ENCODE data around the gene TMEM221.
A peak's percentile ranks its signal among the peaks of the same experiment; 100 is the strongest.
"Not testable (repeated sequence)": the region's sequence is repeated elsewhere in the genome, so short reads cannot be mapped to it uniquely, and the experiment has no call there.

The TMEM221 gene

DNA sequence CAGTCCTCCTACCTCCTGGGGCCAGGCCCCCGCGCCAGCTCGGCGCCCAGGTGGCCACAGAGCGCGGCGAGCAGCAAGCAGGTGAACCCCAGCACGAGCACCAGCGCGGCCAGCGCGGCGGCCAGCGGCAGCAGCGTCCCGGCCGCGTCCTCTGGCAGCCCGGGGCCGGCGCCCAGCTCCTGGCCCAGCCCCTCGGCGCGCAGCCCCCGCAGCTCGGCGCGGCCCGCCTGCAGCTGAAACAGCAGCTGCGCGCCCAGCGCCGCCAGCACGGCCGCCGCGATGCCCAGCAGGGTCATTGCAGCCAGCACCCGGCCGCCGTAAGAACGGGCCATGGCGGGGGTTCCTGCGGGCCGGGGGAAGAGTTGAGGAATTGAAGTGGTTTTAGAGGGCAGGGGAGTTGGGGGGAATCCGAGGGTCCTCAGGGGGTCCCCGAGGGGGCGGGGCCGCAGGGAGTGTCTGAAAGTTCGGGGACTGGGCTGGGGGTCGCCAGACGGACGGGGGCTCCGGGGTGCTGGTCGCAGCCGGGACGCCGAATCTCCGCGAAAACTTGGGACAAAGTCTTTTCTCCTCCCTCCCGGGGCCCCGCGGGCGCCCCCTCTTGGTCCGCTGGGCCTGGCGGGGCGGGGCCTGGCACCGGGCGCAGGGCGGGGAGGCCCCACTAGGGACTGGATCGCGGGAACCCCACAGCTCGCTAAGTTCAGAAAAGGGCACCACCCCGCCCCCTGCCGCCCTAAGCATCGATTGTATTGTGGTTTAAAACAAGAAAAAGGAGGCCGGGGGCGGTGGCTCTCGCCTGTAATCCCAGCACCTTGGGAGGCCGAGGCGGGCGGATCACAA, at the start of gene TMEM221:
Gene TMEM221 (minus strand): TSS at position 538 of the 837 bp plus-strand sequence. CDS start 206 bp downstream, at position 332.
- DNase-seq, result peak; percentile 57 to 59

DNA sequence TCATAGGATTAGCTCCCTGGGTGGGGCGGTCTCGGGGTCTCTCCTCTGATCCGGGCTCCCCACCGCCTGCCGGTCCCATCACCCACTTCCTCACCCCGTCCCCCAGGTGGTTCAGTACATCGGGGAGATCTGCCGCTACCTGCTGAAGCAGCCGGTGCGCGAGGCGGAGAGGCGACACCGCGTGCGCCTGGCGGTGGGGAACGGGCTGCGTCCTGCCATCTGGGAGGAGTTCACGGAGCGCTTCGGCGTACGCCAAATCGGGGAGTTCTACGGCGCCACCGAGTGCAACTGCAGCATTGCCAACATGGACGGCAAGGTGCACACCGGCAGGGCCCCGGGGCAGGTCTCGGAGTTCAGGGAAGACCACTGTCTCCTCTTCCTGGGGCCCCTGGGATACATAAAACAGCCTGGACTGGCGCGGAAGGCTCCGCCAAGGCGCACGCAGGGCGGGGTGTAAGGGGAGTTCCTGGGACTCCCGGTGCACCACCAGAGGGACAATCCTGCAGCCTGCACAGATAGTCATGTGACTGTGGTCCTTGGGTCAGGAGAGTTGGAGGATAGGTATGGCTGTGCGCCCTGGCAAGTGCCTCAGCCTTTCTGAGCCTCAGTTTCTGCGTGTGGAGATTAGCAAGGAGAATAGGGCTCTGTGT, 48.8 kb upstream of the TMEM221 start:
- DNase-seq, result no peak

GRCh38 chr19:17496337-17496997, 48.0 kb upstream of the TMEM221 start:
- peak; percentile 81 to 84 for DNase-seq

DNA sequence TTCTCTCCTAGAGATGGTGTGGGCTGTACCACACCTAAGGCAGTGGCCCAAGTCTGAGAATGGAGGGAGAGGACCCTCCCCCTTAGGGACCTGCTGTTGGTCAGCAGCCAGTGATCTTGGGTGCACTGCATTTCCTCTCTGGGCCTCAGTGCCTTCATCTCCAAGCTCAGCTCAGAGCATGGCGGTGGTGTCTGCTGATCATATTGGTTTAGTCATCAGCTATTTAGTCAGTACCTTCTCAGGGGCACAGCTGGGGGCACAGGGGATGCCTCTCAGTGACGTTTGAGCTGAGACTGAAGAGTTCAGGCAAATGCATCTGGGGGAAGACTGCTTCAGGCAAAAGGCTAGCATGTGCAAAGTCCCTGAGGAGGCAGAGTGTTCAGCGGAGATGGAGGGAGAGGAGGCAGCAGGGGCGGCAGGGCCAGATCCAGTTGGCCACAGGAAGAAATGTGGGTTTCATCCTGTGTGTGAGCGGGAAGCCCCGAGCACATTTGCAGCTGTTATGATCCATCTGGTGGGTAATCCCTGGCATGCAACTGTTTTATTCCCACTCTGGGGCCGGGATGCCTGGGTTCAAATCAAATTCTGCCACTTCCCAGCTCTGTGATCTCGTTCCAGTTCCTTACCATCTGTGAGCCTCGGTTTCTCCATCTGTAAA, 47.3 kb upstream of the TMEM221 start:
- no peak for DNase-seq

- DNase-seq, result no peak
These were observed 42.8 kb upstream of the TMEM221 start for GRCh38 chr19:17491287-17491686.

GRCh38 chr19:17490411-17490810, 41.9 kb upstream of the TMEM221 start:
- peak; percentile 47 to 55 for DNase-seq

DNA sequence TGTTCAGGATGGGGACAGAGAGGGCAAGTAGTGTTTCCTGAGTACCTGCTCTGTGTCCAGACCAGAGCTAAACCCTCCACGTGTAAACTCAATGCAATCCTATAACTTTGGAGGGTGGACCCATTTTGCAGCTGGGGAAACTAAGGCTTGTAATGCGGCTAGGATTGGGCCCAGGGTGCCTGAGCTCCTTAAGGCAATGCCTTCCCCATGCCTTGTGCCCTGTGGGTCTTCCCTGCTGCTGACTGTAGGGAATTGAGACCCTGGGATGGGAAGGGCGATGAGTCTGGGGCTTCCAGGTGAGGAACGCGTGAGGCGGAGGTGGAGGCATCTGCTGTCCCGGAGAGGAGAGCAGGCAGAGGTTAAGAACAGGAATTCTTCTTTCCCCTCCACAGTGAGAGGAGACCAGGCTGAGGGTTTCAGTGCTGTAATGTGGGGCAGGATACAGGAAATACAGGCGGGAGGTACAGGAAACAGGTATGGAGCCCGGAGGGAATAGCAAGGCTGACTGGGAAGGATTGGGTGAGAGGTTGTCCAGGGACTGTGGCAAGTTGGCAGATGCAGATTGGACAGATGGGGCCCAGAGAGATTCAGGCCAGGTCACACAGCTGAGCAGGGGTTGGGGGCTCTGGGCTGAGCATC, 41.0 kb upstream of the TMEM221 start:
- DNase-seq, result no peak

DNA sequence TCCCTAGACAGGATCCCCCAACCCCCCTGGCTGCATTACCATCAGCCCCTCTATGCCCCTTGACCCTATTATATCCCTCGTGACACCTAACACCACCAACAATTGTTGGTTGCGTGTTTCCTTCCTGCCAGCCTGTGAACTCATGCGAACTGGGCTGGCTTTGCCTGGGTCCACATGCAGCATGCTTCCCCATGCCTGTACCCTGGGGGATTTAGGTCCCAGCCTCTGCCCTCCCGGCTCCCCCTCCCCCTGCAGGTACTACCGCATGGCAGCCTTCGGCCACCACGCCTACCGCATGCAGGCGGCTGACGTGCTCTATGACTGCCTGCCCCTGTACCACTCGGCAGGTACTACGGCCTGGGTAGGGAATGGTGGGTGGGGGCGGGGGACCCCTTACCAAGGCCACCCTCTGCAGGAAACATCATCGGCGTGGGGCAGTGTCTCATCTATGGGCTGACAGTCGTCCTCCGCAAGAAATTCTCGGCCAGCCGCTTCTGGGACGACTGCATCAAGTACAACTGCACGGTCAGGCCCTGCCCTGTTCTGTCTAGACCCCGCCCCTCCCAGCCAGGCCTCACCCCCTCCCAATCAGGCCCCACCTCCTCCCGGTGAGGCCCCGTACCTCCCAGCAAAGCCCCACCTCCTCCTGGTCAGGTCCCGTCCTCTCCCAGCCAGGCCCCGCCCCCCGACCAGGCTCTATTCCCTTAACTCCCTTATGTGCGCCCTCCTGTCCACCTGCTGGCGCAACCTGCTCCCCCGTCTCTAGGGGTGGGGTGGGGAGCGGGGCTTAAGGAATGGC, 40.3 kb upstream of the TMEM221 start:
- peak; percentile 83 to 85 for DNase-seq

DNA sequence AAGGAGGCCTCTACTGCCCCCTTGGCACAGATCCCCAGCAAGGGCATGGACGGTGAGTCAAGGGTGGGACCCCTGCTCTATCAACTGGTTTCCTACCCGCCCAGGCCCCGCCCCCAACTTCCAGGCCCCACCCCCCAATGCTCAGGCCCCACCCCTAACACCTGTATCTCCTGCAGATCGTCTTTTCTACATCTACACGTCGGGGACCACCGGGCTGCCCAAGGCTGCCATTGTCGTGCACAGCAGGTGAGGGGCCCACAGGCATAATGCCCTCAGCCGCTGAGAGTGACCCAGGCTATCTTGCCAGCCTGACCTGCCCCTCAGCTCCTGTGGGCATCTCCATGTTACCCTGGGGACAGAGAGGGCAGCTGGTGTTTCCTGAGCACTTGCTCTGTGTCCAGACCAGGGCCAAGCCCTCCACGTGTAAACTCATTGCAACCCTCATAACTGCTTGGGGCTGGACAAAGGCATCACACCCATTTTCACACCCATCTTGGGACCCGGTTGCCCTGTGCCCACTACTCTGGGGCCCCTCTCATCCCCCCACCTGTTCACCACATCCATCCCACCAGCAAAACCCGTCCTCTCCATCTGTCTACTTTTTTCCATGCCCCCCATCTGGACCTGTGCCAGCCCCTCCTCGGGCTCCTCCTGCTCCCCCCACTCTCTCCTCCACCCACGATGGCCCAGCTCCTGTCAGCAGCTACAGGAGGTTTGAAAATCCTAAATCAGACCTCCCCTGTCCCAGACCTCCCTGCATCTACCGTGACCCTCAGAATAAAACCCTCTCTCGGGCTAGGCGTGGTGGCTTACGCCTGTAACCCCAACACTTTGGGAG, 39.0 kb upstream of the TMEM221 start:
- no peak for DNase-seq

DNA sequence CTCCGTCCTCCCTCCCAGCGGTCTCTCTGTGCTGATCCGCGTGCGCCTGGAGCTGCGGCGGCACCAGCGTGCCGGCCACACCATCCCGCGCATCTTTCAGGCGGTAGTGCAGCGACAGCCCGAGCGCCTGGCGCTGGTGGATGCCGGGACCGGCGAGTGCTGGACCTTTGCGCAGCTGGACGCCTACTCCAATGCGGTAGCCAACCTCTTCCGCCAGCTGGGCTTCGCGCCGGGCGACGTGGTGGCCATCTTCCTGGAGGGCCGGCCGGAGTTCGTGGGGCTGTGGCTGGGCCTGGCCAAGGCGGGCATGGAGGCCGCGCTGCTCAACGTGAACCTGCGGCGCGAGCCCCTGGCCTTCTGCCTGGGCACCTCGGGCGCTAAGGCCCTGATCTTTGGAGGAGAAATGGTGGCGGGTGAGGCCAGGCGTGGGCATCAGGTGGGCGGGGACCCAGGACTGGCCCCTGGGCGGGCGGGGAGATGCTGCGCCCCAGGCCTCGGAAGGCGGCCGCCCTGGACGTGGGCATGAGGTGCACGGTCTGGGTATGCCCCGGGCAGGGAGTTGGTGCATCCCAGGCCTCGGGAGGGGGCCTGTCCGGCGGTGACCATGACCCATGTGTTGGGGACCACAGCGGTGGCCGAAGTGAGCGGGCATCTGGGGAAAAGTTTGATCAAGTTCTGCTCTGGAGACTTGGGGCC, 38.2 kb upstream of the TMEM221 start:
- no peak for DNase-seq

DNA sequence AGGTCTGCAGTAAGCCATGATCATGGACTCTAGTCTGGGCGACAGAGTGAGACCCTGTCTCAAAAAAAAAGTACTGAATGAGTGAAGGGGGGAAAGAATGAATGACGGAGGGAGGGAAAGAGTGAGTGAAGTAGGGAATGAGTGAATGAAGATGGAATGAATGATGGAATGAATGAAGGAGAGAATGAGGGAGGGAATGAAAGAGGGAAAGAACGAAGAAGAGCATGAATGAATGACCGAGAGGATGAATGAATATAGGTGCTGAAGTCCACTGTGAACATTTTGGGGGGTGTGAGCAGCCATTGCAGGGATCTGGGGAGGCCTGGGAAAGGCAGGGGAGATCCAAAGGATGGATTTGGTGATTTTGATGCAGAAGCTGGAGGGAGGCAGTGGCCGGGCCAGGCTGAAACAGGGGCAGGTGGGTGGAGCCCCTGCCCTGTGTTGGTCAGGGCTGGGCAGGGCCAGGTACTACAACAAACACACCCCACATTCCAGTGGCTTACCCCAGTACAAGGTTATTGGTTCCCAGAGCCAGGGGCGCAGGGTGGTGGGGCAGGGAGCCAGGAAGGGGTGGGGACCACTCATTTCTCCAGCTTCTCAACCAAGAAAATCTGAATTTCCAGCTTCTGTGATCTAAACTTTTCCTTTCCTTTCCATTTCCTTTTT, 36.2 kb upstream of the TMEM221 start:
- DNase-seq, result no peak

- no peak for DNase-seq
These were observed 35.1 kb upstream of the TMEM221 start for GRCh38 chr19:17483605-17484002.

GRCh38 chr19:17482877-17483604, 34.6 kb upstream of the TMEM221 start:
- no peak for DNase-seq

DNA sequence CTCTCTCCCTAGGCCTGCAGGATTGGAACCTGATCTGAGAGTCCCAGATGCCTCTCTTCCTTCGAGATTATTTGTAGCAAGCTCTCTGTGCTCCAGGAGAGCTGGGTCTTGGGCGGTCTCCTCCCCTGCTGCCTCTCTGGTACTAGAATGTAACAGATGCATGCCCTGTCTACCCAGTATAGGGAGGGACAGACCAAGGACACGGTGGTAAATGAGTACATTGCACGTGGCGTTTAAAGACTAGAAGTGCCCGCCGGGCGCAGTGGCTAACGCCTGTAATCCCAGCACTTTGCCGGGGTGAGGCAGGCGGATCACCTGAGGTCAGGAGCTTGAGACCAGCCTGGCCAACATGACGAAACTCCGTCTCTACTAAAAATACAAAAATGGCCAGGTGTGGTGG, 33.5 kb upstream of the TMEM221 start:
- DNase-seq, result no peak

DNA sequence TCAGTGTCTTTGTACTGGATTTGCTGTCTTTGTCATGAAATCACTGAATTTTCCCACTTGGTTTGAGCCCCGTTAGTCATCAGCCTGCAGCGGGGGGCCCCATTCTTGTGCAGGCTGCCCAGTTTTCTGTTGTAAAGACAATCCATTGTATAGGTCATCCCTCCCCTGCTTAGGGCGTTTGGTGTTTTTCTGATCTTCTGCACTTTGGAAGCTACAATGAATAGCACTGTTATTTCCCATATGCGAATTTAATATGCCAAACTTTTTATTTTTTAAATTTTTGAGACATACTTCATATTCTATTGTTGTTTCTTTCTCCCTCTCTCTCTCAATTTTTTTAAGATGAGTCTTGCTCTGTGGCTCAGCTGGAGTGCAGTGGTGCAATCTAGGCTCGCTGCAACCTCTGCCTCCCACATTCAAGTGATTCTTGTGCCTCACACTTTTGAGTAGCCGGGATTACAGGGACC, 30.9 kb upstream of the TMEM221 start:
- no peak for DNase-seq

DNA sequence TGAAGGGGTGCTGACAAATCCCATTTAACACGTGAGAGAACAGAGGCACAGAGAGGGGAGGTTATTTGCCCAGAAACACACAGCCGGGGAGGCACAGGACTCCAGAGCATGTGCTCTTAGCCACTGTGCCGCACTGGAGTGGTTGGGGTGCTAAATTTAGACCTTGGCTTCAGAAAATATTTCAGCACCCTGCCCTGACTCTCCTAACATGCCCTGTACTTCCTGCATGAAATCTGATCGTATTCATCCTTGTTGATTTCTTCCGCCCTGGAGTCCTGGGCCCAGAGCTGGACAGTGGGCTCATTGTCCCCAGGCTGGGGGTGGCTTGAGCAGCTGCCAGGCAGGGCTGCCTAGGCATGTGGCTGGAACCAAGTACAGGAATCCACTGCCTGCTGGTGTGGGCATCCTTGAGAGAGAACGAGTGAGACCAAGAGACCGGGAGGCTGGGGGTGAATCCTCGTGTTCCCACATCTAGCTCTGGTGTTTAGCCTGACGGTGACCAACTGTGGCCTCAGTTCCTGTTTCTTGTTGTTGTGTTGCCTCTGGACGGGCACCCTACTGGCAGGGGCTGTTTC, 27.2 kb upstream of the TMEM221 start:
- peak in 1 of 2 donors; percentile 24 for DNase-seq

- not testable (repeated sequence) for DNase-seq
These were observed 26.6 kb upstream of the TMEM221 start for GRCh38 chr19:17475011-17475540.

DNA sequence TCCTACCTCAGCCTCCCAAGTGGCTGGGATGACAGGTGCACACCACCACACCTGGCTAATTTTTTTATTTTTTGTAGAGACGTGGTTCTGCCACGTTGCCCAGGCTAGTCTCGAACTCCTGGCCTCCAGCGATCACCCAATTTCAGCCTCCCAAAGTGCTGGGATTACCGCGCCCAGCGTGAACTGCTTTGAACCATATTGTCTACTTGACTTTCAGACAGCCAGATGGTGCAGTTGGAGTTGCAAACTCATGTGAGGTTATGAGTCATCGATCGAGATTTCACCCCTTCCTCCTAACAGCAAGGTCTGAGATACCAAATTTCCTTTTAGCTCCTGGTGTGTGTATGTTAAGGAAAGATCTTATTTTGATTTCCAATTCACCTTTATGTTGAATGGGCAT, 24.6 kb upstream of the TMEM221 start:
- peak in 1 of 2 donors; percentile 43 for DNase-seq
